Measurements from ENCODE around the gene CDH18.

The CDH18 gene

DNA sequence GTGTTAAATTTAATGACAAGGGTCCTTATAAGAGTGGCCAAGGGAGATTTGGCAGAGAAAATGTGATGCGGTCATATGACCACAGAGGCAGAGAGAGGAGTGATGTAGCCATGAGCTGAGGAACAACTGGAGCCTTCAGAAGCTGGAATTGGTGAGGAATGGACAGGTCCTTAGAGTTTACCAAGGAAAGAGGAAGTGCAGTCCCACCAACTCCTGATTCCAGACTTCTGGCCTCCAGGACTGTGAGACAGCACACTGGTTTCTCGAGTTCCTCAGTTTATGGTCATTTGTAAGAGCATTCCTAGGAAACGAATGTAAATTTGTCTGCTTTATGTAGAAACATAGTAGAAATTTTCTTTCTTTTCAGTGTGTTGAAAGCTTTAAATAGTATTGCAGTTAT, 410.1 kb downstream of the CDH18 start:
- Mint-ChIP-seq H3K4me3 (no peak overlapping the region), H3K27me3 (ENCODE audit: low read depth) (no peaks in the 10 kb centered on the region), H3K27ac (no peak overlapping the region), H3K4me1 (ENCODE audit: low read depth) (no peaks in the 10 kb centered on the region), H3K9me3 (peaks cover 18% of the 10 kb centered on the region), H3K36me3 (ENCODE audit: low read depth) (no peaks in the 10 kb centered on the region)

DNA sequence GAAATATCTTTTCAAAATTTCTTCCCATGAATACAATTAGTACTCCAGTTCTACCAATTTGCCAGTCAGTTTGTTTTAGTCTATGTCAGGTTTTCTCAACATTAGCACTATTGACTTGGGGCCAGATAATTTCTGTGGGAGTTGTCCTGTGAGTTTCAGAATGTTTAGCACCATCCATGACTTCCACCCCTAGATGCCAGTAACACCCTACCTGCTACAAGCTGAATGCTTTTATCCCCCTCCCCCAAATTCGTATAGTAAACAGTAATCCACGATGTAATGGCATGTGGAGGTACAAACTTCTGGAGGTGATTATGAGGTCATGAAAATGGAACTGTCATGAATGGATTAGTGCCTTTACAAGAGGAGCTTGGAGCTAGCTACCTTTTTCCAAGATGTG, 420.0 kb downstream of the CDH18 start:
- Mint-ChIP-seq H3K4me1 (ENCODE audit: low read depth) (no peaks in the 10 kb centered on the region), H3K9me3 (peaks cover 15% of the 10 kb centered on the region), H3K36me3 (ENCODE audit: low read depth) (no peaks in the 10 kb centered on the region), H3K27me3 (ENCODE audit: low read depth) (no peaks in the 10 kb centered on the region), H3K27ac (no peak overlapping the region), H3K4me3 (no peak overlapping the region)

DNA sequence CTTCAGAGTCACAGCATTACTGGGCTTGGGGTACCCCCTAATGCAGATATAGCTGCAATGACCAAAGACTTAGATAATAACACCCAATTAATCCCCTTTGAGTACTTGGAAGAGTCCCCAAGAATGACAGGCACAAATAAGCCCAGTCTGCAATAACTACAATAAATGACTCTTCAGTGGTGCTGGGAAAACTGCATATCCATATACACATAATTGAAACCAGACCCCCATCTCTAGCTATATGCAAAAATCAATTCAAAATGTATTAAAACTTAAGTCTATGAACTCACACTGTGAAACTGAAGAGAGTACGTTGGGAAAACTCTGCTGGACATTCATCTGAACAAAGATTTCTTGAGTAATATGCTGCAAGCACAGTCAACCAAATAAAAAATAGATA, 422.5 kb downstream of the CDH18 start:
- Mint-ChIP-seq H3K27me3 (ENCODE audit: low read depth) (no peaks in the 10 kb centered on the region), H3K4me1 (ENCODE audit: low read depth) (no peaks in the 10 kb centered on the region), H3K36me3 (ENCODE audit: low read depth) (no peaks in the 10 kb centered on the region), H3K9me3 (peaks cover 11% of the 10 kb centered on the region), H3K27ac (no peak overlapping the region), H3K4me3 (no peak overlapping the region)

DNA sequence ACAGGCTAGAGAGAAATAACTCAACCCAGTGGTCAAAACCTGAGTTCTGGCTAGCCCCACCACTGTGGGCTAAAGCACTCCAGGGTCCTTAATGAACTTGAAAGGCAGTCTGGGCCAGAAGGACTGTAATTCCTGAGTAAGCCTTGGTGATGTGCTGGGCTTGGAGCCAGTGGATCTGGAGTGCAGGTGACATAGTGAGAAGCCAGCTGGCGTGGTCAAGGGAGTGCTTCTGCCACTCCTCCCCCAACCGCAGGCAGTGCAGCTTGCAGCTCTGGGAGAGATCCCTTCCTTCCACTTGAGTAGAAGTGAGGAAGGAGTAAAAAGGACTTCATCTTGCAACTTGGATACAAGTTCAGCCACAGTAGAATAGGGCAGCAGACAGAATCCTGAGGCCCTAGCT, 424.0 kb downstream of the CDH18 start:
- Mint-ChIP-seq H3K36me3 (ENCODE audit: low read depth) (no peaks in the 10 kb centered on the region), H3K4me1 (ENCODE audit: low read depth) (no peaks in the 10 kb centered on the region), H3K4me3 (no peak overlapping the region), H3K27me3 (ENCODE audit: low read depth) (no peaks in the 10 kb centered on the region), H3K9me3 (peaks cover 14% of the 10 kb centered on the region), H3K27ac (no peak overlapping the region)

- Mint-ChIP-seq H3K27ac (no peak overlapping the region), H3K27me3 (ENCODE audit: low read depth) (no peaks in the 10 kb centered on the region), H3K36me3 (ENCODE audit: low read depth) (no peaks in the 10 kb centered on the region), H3K9me3 (peaks cover 19% of the 10 kb centered on the region), H3K4me3 (no peak overlapping the region), H3K4me1 (ENCODE audit: low read depth) (no peaks in the 10 kb centered on the region)
These were observed 432.1 kb downstream of the CDH18 start for GRCh38 chr5:19555876-19556275.

DNA sequence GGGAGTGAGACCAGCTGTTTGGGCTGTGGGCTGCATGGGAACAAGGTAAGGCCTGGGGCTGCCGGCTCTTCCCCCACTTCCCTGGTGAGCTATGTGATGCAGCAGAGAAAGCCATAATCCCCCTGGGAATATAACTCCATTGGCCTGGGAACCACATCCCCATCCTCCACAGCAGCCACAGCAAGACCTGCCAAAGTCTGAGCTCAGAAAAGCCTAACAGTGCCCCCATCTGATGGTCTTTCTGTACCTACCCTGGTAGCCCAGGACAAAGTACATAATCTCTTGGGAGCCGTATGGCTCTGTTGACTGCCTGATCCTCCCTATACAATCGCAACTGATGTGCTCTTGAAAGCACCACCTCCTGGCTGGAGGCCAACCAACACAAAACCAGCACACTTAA, 432.6 kb downstream of the CDH18 start:
- H3K27me3 Mint-ChIP-seq (ENCODE audit: low read depth) = no peaks in the 10 kb centered on the region
- H3K9me3 Mint-ChIP-seq = peaks cover 19% of the 10 kb centered on the region
- H3K27ac Mint-ChIP-seq = no peak overlapping the region
- no peaks in the 10 kb centered on the region for H3K4me1 Mint-ChIP-seq (ENCODE audit: low read depth)
- no peaks in the 10 kb centered on the region for H3K36me3 Mint-ChIP-seq (ENCODE audit: low read depth)
- H3K4me3 Mint-ChIP-seq = no peak overlapping the region

DNA sequence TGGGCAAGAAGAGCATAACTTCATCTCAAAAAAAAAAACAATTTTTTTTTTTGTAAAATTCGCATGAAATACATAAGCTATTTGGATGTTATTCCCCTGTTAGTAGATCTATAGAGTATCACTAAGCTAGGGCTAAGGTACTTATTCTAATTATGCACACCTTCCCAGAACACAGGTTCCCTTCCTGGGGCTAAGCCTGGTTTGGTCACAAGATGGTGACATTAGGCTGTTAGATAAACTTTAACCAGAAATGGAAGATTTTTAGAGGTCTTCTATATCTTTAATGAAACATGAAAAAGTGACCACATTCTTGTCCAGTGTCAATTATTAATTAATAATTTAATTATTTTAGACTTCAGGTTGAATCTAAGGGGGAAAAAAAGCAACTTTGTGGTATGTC, 433.5 kb downstream of the CDH18 start:
- Mint-ChIP-seq H3K36me3 (ENCODE audit: low read depth) (no peaks in the 10 kb centered on the region), H3K27ac (no peak overlapping the region), H3K9me3 (peaks cover 17% of the 10 kb centered on the region), H3K27me3 (ENCODE audit: low read depth) (no peaks in the 10 kb centered on the region), H3K4me3 (no peak overlapping the region), H3K4me1 (ENCODE audit: low read depth) (no peaks in the 10 kb centered on the region)

DNA sequence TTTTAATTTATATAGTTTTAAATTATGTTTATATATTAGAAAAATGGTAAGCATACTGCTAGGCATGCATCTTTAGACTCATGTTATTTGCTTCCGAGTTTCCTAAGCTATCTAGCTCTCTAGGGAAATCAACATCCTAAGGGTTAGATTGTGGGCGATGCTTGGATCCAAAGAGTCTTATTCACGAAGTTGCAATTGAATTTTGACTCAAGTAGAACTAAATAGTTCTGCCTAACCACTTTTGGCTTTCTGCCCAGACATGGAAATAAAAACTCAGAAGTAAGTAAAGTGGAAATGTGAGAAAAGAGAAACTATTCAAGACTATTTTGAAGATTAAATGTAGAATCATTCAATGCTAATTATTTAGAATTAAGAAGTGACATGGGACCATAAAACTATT, 440.4 kb downstream of the CDH18 start:
- H3K9me3 Mint-ChIP-seq = peaks cover 9% of the 10 kb centered on the region
- H3K27me3 Mint-ChIP-seq (ENCODE audit: low read depth) = no peaks in the 10 kb centered on the region

GRCh38 chr5:19546521-19546920, 441.5 kb downstream of the CDH18 start:
- H3K27ac Mint-ChIP-seq = no peak overlapping the region
- H3K36me3 Mint-ChIP-seq (ENCODE audit: low read depth) = no peaks in the 10 kb centered on the region

More for the DNA sequence above, 440.4 kb downstream of the CDH18 start:
- Mint-ChIP-seq H3K4me3 (no peak overlapping the region), H3K4me1 (ENCODE audit: low read depth) (no peaks in the 10 kb centered on the region), H3K36me3 (ENCODE audit: low read depth) (no peaks in the 10 kb centered on the region), H3K27ac (no peak overlapping the region)

GRCh38 chr5:19538607-19539006, 449.4 kb downstream of the CDH18 start:
- H3K4me3 Mint-ChIP-seq = no peak overlapping the region
- H3K36me3 Mint-ChIP-seq (ENCODE audit: low read depth) = no peaks in the 10 kb centered on the region
- peaks cover 6% of the 10 kb centered on the region for H3K9me3 Mint-ChIP-seq
- H3K27ac Mint-ChIP-seq = no peak overlapping the region
- no peaks in the 10 kb centered on the region for H3K27me3 Mint-ChIP-seq (ENCODE audit: low read depth)
- H3K4me1 Mint-ChIP-seq (ENCODE audit: low read depth) = no peaks in the 10 kb centered on the region

More at GRCh38 chr5:19546521-19546920, 441.5 kb downstream of the CDH18 start:
- H3K4me1 Mint-ChIP-seq (ENCODE audit: low read depth) = no peaks in the 10 kb centered on the region
- H3K9me3 Mint-ChIP-seq = peaks cover 7% of the 10 kb centered on the region
- H3K4me3 Mint-ChIP-seq = no peak overlapping the region
- no peaks in the 10 kb centered on the region for H3K27me3 Mint-ChIP-seq (ENCODE audit: low read depth)

DNA sequence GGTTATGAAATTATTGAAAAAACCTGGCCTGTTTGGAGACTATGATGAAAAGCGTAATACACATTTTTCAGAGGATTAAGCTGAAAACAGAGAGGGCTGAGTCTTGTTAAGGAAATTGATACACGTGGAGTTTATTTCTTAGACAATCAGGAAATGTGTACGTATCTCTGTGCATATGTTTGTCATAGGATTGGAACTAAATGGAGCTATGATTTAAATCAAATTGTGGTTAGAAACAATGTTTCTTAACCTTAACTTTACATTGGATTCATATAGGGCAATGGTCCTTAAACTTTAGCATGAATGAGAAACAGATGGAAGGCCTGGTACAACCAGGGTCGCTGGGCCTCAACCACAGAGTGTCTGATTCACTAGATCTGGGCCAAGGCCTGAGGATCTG, 451.6 kb downstream of the CDH18 start:
- Mint-ChIP-seq H3K9me3 (peaks cover 16% of the 10 kb centered on the region), H3K27me3 (ENCODE audit: low read depth) (no peaks in the 10 kb centered on the region), H3K36me3 (ENCODE audit: low read depth) (no peaks in the 10 kb centered on the region), H3K27ac (no peak overlapping the region), H3K4me3 (no peak overlapping the region), H3K4me1 (ENCODE audit: low read depth) (no peaks in the 10 kb centered on the region)

GRCh38 chr5:19534751-19535150, 453.2 kb downstream of the CDH18 start:
- Mint-ChIP-seq H3K4me3 (no peak overlapping the region), H3K27me3 (ENCODE audit: low read depth) (no peaks in the 10 kb centered on the region), H3K36me3 (ENCODE audit: low read depth) (no peaks in the 10 kb centered on the region), H3K9me3 (peaks cover 14% of the 10 kb centered on the region), H3K4me1 (ENCODE audit: low read depth) (no peaks in the 10 kb centered on the region), H3K27ac (no peak overlapping the region)

DNA sequence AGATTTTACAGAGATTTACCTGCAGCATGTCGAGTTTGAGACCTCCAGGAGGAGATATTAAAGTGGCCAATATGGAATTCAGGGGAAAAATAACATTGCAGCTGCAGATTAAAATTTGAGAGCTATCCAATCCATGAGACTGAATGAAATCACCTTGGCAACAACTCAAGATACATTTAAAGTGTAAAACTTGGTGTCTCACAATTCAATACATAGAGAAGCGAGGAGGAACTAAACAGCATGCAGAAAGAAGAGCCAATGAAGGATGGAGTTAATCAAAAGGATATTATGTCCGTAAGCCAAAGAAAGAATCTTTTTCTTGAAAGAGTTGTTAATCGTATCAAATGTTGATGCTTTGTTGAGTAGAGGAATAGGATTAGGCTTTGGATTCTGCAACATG, 455.1 kb downstream of the CDH18 start:
- Mint-ChIP-seq H3K4me1 (ENCODE audit: low read depth) (no peaks in the 10 kb centered on the region), H3K27me3 (ENCODE audit: low read depth) (no peaks in the 10 kb centered on the region), H3K36me3 (ENCODE audit: low read depth) (no peaks in the 10 kb centered on the region), H3K27ac (no peak overlapping the region), H3K4me3 (no peak overlapping the region), H3K9me3 (peaks cover 14% of the 10 kb centered on the region)

DNA sequence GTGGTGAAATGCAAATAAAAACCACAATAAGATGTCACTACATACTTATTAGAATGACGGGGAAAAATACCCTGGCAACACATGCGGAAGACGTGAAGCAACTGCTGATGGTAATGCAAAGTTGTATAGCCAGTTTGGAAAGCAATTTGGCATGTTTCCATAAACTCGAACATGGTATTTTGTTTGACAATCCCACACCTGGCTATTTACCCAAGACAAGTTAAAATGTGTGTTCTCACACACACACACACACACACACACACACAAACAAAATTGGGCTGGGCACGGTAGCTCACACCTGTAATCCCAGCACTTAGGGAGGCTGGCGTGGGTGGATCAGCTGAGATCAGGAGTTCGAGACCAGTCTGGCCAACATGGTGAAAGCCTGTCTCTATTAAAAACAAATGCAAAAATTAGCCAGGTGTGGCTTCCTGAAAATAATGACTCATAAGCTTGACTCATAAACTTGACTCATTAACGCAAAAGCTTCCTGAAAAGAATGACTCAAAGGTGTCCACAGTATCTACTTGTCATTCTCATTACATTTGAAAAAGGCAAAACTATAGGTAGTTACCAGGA, 456.5 kb downstream of the CDH18 start:
- no peaks in the 10 kb centered on the region for H3K36me3 Mint-ChIP-seq (ENCODE audit: low read depth)
- H3K27ac Mint-ChIP-seq = no peak overlapping the region
- no peaks in the 10 kb centered on the region for H3K27me3 Mint-ChIP-seq (ENCODE audit: low read depth)
- no peaks in the 10 kb centered on the region for H3K4me1 Mint-ChIP-seq (ENCODE audit: low read depth)
- H3K9me3 Mint-ChIP-seq = peaks cover 14% of the 10 kb centered on the region
- H3K4me3 Mint-ChIP-seq = no peak overlapping the region

DNA sequence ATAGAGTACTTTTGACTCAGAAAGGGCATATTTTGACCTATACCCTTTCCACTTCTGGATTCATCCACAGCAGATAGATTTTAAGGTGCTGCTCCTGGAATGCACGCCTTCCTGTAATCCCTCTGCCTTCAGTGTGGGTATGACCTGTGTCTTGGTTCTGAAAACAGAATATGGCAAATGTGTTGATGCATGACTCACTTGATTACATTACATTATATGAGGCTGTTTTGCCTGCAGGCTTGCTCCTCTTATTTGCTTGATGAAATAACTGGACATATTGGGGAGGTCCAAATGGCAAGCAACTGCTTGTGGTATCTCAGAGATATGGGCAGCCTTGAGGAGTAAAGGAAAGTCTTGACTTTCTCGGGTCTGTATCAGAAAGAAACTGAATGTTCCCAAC, 468.6 kb downstream of the CDH18 start:
- Mint-ChIP-seq H3K4me3 (no peak overlapping the region), H3K4me1 (ENCODE audit: low read depth) (no peaks in the 10 kb centered on the region), H3K27me3 (ENCODE audit: low read depth) (no peaks in the 10 kb centered on the region), H3K9me3 (peaks cover 5% of the 10 kb centered on the region), H3K36me3 (ENCODE audit: low read depth) (no peaks in the 10 kb centered on the region), H3K27ac (no peak overlapping the region)

DNA sequence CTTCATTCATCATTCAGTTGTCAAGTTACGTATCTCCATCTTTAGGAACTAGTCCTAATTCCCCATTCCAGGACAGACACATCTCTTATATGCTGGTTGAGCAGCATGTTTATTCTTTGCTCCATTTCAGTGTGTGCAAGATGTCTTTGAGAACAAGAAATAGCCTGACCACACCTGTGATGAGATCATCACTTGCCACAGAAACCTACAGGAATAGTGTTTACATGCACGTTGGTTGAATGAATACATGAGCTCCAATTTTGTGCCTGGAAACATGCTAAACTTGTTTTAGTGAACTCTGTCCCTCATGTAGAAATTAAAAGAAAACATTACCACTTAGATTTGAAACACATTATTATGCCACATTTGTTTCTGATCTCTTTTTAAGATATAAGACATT, 489.1 kb downstream of the CDH18 start:
- H3K27me3 Mint-ChIP-seq (ENCODE audit: low read depth) = no peaks in the 10 kb centered on the region
- H3K36me3 Mint-ChIP-seq (ENCODE audit: low read depth) = no peaks in the 10 kb centered on the region
- no peak overlapping the region for H3K4me3 Mint-ChIP-seq
- peaks cover 14% of the 10 kb centered on the region for H3K9me3 Mint-ChIP-seq
- H3K27ac Mint-ChIP-seq = no peak overlapping the region
- no peaks in the 10 kb centered on the region for H3K4me1 Mint-ChIP-seq (ENCODE audit: low read depth)
